HG03159 (cell line): ENCODE data around the gene USP22.
"Not testable (repeated sequence)": the region's sequence is repeated elsewhere in the genome, so short reads cannot be mapped to it uniquely, and the experiment has no call there.

Experiments used
- ATAC-seq: cut with Tn5 transposase; IDR thresholded peaks from one replicate; pipeline ENCODE4 v1.9.1; 2021; ENCODE audit warnings: mild to moderate bottlenecking, moderate library complexity; ENCODE audit not compliant: unreplicated experiment

USP22 gene

DNA sequence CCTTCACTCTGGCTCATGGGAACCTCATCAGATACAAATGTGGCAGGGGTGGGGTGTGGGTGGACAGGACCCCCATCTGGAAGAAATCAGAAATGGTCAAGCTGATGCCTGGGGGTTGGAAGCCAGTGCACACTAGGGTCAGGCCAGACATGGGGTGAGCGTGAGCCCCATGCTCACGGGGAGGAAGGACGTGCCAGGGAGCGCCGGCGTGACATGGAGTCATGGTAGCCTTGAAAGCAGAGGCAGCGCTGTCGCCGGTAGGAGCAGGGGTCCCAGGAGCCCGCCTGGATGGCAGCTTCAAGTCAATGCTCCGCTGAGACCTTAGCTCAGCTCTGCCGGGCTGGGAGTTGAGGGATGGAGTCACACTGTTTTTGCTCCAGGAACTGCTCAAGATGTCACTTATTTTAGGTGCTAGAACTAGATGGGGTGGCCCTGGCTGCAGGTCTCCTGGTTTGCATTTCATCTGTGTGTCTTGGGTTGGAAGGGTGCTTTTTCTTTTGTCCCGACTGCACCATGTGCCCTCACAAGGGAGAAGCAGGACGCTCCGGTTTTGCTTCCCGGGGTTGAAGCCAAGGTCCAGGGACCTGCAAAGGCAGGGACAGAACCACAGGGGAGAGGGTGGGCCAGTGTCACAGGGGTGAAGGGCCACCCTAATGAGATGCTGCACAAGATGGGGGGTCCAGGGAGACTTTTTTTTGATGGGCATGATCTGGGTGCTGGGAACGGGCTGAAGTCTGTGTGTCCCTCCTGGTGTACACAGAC is 51.4 kb downstream of the USP22 start:
- ATAC-seq, result no peak

DNA sequence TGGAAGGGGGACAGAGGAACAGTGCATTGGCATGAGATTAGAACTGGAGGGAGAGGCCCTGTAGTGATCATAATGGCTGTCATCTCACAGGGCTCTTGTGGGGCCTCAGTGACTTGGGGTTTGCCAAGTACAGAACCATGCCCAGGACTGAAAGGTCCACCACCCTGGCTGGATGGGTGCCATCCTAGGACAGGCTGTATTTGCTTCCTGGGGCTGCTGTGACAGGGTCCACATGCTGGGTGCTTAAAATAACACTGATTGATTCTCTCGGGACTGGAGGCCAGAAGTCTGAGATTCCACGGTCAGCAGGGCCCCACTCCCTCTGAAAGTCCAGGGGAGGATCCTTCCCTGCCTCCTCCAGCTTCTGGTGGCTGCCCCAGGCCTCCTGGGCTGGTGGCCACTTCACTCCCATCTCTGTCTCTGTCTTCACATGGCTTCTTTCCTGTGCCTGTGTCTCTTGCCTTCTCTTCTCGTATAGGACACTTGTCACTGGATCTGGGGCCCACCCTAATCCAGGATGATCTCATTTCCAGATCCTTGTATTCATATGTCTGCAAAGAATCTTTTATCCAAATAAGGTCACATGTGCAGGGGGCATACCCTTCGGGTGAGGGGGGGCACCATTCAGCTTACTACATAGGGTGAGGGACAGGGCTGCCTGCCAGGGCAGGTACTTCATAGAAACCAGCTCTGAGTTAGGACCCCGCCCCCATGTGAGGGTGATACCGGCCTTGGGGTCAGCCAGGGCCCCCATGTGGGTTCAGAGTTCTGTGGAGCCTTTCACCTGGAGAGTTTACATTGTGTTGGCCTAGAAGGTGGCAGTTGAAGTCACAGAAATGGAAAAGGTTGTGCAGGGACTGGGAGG is 52.6 kb downstream of the USP22 start:
- no peak for ATAC-seq

GRCh38 chr17:20989481-20989880 is 53.3 kb downstream of the USP22 start:
- ATAC-seq, result no peak

DNA sequence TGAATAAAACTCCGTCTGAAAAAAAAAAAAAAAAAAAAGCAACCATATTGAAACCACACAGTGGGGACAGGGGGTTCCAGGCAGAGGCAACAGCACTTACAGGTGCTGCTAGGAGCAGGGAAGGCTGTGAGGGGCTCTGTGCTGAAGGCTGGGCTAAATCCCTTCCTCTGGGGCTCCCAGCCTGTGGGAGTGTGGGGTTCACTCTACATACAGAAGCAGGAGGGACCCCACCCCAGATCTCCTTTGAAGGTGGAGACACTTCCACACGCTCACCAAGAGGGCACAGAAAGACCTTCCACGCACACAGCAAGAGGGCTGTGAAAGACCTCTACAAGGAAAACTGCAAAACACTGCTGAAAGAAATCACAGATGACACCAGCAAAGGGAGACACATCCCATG is 53.9 kb downstream of the USP22 start:
- ATAC-seq, result no peak

DNA sequence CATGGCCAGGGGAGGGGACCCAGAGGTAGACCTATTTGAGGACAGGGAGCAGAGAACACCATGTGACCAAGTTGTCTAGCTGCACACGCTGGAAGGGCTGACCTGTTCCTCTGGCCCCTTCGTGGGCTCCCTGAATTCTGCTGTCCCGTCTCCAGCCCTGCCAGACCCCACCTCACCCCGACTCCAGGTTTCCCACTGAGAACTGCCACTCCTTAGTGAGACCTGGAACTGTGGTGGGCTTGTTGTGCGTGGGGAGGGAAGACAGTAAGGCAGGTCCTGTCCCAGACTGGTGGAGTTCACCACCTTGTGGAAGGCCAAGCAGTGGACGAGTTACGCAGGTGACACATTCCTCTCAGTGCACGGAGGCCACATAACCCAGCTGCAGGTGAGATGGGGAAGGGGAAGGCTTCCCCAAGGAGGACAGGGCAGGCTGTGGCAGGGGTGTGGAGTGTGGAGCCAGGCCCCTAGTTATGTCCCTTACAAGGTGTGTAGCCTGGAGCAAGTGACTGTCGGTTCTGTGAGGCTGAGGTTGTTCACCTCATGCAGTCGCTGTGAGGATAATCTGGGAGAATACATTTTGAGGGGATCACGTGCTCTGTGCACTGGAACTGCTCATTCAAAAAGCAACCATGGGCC is 54.7 kb downstream of the USP22 start:
- no peak for ATAC-seq

DNA sequence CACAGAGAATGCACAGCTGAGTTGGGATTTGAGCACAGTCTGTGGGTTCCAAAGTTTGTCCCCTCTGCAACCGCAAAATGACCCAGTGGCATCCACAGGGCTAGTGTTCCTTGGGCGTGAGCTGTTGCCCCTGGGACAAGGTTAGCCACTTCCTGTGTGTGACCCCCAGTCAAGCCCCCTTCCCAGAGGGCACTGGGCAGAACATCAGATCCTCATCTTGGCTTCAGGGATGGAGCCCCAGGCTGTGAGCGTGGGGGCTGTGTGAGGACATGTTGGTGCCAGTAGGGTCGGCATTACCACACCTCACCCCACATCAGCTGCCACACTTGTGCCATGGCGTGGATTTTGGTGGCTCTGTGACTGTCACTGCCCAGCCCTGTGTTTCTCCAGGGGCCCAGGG is 55.3 kb downstream of the USP22 start:
- no peak for ATAC-seq

GRCh38 chr17:20986767-20987510 is 55.9 kb downstream of the USP22 start:
- no peak for ATAC-seq

GRCh38 chr17:20983359-20983637 is 59.5 kb downstream of the USP22 start:
- ATAC-seq, result no peak

GRCh38 chr17:20982589-20983358 is 60.0 kb downstream of the USP22 start:
- ATAC-seq, result no peak

DNA sequence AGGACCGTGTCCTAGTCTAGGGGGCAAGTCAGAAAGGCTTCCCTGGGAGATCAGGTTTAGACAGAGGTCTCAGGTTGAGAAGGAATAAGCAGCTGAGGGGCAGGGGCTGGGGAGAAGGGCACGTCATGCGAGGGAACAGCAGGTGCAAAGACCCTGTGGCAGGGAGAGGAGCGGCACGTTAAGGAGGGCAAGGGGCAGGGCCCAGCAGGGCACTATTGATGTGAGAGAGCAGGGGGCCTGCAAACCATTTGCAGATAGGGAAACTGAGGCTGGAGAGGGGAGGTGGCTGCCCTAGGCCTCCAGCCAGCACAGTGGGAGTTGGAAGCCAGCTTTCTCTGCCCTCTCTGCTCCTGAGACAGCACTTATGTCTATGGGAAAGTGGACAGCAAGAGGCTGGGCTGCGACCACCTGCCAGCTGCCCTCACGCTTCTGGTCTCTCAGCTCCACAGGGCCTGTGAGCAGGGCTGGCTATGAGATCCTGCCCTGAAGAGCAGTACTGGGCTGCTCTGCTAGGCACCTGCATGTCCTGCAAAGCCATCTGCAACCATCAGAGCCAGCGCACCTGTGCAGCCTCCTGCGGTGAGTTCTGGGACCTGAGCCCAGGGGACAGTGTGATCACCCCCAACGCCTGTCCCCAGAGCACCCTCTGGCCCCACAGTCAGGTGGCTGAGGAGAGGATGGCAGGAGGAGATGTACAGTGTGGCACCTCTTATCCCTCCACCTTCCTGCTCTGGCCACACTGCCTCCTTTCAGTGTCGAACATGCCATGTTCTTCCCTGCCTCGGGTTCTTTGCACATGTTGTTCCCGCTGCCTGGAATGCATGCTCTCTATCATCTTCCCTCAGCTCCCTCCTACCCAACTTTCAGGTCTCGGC is 61.5 kb downstream of the USP22 start:
- no peak for ATAC-seq

- no peak for ATAC-seq
These were observed 63.1 kb downstream of the USP22 start for GRCh38 chr17:20979792-20980083.

DNA sequence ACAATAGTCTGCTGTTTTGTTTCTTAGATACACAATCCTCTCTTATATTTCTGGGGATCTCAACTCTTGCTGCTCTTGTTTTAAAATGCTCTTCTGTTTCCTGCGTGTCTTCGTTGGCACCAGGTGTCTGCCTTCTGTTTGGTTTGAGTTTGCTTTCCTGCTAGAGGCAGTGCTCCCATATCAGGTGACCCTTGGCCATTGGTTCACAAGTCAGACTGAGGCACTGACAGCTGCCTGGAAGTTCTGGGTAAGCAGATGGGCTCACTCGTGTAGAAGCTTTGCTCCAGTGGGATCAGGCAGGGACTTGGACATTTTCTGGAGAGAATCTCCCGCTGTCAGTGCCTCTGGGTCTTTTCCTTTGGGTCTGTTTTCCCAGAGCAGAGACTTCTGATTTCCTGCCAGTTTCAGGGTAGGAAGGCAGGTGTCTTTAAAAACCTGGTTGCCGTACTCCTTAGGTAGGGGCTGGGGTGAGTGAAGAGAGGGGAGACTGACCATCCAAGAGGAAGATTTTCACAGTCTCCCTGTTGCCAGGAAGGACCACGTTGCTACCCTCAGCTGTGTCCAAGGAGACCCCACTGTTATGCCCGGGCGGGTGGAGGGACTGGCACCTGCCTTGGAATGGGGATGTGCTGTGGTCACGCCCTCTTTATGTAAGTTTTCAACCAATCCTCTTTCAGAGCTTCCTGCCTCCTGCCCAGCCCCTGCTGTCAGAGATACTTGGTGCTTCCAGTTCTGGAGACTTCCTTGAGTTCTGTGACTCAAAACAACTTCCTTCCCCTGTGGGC is 63.6 kb downstream of the USP22 start:
- not testable (repeated sequence) for ATAC-seq

- ATAC-seq, result not testable (repeated sequence)
These were observed 65.1 kb downstream of the USP22 start for GRCh38 chr17:20977609-20978253.

- ATAC-seq, result no peak
These were observed 67.2 kb downstream of the USP22 start for GRCh38 chr17:20975566-20975965.

DNA sequence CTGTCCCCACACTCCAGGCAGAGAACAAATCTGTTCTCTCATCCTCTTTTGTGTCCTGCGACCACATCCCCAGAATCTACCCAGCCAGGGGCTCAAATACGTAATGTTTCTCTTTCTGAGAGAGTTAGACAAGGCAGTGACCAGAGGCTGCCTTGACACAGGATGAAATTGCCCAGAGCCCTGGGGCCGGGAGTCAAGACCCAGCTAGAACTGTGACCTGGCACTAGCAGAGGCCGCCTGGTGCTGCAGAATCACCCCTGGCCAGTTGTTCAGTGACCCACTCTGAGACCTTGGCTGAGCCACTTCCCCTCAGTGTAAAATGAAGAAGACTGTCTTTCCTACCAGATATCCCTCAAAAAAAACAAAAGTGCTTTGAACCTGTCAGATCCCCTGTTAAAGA is 72.5 kb downstream of the USP22 start:
- ATAC-seq, result no peak

GRCh38 chr17:20968913-20969616 is 73.7 kb downstream of the USP22 start:
- no peak for ATAC-seq

- ATAC-seq, result no peak
These were observed 75.0 kb downstream of the USP22 start for GRCh38 chr17:20967776-20968175.

GRCh38 chr17:20966870-20967269 is 75.9 kb downstream of the USP22 start:
- ATAC-seq, result no peak
